Muscle of back (tissue), 11 donors: Measurements from ENCODE around the gene RAB44. TPM values are rescaled to one million over a fixed set of nuclear protein-coding genes. Genes with fewer than 3 reads are reported as not detected.

Experiments
- DNase-seq, 3 donors: peaks; one replicate each; pipeline versions ENCODE4 v3.0.0 to v3.0.0-alpha.2; 2013
- polyA plus RNA-seq, 10 donors: library from polyadenylated mRNA; unstranded; fragments of 120-200 nt; gene quantifications; one replicate each; pipeline ENCODE4 v1.2.1, GENCODE V29; 2013; ENCODE audit not compliant: insufficient read length in 10 of 10

Gene RAB44
- polyA plus RNA-seq, 10 donors: 0.08 to 0.19 (median 0.16) TPM; not detected in 1

DNA sequence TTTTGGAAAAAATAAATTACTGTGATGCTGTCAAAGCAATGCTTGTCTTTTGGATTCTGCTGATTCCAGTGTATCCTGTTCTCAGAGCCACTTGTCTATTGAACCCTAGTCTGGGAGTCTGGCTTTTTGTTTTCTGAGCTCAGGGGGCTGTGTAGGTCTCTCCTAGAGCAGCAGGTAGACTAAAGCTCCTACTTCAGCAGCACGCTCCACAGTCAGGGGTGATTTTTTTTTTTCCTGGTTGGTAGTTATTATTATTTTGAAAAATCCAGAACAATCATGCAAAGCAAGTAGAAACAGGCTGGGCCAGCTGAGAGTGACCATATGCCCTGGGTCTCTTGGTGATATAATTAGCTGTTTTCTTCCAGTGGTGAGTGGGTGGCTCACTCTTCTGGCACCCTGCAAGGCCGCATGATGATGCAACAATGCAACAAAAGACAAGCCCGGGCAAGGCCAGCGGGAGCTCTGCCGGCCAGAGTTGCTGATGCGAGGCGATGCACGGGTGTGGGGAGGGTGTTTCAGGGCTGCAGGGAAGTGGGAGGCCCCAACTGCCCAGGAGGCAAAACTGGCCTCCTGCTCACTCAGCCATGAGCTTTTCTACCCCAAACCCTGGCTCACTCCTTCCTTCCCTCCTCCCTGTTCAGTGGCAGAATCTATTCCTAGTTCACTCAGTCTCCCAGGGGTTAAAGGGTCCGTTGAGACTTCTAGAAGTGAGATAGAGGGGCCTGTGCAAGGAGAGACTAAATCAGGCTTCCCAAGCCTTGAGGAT is 30.6 kb upstream of the RAB44 start:
- DNase-seq: peak in 2 of 3 donors; percentile 41 to 49

DNA sequence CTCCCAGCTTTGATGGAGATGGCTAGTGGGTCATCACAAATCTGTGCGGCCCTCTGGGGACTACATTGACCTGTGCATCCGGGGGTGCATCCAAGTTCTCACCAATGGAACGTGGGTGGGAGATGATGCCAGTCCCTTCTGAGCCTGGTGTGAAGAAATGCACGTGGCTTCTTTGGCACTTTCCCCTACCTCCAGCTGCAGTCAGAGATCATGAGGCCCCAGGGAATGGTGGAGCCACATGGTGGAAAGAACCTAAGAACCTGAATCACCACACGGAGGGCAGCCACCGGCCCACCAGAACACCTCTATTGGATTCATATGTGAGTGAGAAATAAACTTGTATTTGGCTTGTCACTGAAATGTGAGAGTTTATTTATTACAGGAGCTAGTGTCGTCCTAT is 29.0 kb upstream of the RAB44 start:
- DNase-seq: no peak

DNA sequence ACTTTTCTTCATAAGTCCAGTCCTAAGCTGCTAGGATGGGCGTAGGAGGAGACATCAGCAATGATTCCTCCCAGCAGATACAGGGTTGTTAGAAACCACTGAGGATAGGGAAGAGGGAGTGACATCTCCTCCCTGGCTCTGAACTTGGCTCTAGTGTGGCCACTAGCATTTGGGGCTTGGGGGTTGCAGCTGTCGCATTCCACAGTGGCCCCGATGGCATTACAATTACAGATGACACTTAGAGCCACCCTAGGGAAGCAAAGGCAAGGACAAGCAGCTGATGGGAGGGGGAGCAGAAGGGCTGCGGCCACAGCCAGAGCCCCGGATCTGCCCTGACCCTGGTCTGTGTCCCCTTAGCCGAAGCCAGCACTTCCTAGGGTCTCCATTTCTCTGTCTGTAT is 28.6 kb upstream of the RAB44 start:
- no peak for DNase-seq

DNA sequence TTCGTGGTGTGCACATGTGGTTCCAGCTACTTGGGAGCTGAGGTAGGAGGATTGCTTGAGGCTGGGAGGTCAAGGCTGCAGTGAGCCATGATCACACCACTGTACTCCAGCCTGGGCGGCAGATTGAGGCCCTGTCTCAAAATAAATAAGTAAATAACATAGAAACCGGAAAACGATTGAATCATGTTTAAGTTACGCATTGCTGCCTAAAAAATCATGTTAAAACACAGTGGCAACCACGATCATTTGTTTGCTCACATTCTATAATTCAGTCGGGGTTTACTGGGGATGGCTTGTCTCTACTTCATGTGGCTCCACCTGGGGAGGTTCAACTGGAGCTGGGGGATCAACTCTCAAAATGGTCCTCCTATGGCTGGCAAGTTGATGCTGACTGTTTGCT is 27.4 kb upstream of the RAB44 start:
- DNase-seq: no peak

DNA sequence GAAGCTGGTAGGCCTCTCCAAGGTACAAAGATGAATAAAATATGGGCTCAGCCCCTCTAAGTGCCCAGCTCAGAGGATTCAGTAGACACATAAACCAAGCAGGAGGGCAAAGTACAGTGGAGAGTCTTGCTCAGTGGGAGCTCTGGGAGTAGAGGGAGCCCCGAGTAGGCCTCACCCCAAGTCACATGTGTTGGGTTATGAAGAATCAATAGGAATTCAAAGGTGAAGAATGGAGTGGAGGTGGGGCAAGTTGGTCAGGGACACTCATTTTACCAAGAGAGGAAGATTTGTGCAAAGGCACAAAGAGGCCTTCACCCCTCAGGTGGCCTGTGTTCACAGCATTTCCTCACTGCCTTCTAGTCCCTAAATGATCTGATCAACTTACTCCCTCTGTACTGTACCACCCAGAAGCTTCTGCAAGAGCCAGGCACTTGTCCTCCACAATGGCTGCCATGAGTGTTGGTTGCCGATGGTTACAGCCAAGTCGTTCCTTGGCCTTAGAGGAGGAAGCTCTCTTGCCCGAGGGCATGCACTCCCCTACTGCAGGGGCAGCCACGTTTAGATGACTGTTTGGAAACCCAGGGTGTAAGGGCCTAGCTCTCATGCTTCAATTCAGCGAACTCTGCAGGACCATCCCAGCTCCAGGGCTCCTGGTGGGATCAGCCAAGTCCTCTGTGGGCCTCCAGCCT is 25.8 kb upstream of the RAB44 start:
- DNase-seq: no peak

DNA sequence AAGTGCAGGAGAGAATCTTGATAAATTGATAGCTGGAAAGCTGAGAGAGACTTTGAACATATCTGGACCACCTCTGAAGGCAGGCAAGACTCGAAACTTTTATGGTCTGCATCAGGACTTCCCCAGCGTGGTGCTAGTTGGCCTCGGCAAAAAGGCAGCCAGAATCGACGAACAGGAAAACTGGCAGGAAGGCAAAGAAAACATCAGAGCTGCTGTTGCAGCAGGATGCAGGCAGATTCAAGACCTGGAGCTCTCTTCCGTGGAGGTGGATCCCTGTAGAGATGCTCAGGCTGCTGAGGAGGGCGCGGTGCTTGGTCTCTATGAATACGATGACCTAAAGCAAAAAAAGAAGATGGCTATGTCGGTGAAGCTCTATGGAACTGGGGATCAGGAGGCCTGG is 23.7 kb upstream of the RAB44 start:
- no peak for DNase-seq

DNA sequence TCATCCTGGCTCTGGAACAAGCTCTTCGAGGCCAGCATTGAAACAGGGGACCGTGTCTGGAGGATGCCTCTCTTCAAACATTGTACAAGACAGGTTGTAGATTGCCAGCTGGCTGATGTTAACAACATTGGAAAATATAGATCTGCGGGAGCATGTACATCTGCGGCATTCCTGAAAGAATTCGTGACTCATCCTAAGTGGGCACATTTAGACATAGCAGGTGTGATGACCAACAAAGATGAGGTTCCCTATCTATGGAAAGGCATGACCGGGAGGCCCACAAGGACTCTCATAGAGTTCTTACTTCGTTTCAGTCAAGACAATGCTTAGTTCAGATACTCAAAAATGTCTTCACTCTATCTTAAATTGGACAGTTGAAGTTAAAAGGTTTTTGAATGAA is 22.7 kb upstream of the RAB44 start:
- DNase-seq: no peak

DNA sequence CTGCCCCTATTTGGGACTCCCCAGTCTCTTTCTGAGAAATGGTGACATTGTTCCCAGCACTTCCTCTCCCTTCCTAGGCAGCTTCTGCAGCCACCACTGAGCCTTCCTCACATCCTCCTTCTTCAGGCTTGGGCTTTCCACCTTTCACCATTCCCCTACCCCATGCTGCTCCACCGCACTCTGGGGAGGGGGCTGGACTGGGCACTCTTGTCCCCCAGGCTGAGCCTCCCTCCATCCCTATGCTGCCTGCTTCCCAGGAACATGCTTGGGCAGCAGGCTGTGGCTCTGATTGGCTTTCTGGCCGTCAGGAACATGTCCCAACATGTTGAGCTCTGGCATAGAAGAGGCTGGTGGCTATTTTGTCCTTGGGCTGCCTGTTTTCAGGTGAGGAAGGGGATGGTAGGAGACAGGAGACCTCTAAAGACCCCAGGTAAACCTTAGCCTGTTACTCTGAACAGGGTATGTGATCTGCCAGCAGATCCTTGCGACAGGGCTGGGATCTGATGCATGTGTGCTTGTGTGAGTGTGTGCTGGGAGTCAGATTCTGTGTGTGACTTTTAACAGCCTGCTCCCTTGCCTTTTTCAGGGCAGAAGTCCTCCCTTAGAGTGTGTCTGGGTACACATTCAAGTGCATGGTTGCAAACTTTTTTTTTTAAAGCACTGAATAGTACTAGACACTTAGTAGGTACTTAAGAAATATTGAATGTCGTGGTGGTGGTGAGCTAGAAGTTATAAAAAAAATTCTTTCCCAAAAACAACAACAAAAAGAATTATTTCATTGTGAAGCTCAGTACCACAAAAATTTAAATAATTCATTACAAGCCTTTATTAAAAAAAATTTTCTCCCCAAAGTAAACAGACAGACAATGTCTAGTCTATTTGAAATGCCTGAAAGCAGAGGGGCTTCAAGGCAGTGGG is 21.2 kb upstream of the RAB44 start:
- no peak for DNase-seq

DNA sequence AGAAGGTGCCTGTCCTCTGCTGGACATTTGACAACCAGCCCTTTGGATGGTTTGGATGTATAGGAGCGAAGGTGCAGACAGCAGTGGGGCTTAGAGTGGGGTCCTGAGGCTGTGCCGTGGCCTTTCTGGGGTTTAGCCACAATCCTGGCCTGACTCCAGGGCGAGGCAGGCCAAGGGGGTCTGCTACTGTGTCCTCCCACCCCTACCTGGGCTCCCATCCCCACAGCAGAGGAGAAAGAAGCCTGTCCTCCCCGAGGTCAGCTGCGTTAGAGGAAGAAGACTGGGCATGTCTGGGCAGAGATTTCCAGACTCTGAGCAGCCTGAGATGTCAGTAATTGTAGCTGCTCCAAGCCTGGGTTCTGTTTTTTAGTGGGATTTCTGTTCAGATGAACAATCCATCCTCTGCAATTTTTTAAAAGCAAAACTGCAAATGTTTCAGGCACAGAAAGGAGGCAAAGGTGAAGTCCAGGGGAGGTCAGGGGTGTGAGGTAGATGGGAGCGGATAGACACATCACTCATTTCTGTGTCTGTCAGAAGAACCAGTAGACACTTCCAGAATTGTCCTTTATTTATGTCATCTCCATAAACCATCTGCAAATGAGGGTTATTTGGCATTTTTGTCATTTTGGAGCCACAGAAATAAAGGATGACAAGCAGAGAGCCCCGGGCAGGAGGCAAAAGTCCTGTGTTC is 20.4 kb upstream of the RAB44 start:
- DNase-seq: no peak

DNA sequence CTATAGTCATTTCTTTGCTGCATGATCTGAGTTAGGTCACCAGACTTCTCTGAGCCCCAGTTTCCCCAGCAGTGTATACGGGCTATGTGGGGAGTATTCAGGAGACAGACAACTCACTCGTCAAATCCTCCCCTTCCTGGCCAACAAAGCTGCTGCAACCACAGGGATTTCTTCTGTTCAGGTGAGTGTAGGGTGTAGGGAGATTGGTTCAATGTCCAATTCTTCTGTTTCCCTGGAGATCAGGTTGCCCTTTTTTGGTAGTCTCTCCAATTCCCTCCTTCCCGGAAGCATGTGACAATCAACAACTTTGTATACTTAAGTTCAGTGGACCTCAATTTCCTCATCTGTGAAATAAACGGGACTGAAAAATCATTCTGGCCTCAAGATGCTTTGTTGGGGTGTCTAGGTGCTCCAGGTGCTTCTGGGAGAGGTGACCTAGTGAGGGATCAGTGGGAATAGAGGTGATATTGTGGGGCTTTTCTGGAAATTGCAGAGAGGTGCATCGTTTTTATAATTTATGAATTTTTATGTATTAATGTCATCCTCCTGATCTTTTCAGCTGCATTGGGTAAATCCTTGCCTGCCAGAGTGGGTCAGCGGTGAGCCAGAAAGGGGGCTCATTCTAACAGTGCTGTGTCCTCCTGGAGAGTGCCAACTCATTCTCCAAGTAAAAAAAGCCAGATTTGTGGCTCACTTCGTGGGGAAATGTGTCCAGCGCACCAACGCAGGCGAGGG is 19.7 kb upstream of the RAB44 start:
- DNase-seq: no peak

DNA sequence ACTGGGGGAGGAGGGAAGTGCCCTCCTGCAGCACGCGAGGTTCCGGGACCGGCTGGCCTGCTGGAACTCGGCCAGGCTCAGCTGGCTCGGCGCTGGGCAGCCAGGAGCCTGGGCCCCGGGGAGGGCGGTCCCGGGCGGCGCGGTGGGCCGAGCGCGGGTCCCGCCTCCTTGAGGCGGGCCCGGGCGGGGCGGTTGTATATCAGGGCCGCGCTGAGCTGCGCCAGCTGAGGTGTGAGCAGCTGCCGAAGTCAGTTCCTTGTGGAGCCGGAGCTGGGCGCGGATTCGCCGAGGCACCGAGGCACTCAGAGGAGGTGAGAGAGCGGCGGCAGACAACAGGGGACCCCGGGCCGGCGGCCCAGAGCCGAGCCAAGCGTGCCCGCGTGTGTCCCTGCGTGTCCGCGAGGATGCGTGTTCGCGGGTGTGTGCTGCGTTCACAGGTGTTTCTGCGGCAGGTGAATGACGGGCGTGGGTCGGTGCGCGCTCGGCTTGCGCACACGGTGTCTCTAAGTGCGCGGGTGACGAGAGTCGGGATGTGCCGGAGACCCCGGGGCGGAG is 19.1 kb upstream of the RAB44 start, which contains the start of gene CDKN1A:
CDKN1A (plus strand) TSS at position 227 of the 555 bp plus-strand sequence. CDS start 5,388 bp downstream, outside the sequence.
- DNase-seq: peak; percentile 88 to 92 (median 88)

DNA sequence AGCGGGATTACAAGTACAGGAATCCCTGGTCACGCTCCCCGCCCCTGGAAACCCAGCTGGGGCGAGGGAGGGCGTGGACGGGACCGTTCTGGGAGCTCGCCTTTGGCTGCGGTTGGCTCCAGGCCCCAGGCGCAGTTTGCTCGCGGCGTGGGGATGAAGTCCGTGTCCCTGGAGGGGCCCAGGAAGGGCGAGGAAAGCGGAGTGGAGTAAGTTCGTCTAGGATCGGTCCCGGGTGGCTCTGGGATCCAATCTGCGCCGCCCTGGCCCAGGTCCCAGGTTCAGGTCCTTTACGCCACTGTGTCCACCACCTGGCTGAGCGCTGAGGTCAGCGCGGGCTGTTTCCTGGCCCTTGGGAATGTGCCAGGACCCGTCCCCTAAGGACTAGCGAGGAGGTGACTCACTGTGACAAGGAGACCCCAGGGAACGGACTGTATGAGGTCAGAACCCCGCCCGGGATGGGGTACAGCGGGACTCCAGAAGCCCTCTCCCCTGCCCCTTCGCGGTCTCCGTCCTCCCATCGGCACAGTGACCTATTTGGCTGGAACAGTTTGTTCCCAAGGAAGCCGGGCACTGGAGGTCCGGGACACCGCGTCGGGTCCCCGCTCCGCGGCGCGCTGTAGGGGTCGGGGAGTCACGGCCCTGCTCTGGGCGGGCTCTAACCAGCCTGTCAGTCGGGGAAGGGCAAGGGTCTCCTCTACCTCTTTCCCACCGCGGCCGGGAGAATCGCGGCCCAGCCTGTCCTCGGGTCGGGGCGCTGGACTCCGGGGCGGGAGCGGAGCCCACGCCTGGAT is 18.4 kb upstream of the RAB44 start:
- DNase-seq: peak; percentile 46 to 86 (median 67)

DNA sequence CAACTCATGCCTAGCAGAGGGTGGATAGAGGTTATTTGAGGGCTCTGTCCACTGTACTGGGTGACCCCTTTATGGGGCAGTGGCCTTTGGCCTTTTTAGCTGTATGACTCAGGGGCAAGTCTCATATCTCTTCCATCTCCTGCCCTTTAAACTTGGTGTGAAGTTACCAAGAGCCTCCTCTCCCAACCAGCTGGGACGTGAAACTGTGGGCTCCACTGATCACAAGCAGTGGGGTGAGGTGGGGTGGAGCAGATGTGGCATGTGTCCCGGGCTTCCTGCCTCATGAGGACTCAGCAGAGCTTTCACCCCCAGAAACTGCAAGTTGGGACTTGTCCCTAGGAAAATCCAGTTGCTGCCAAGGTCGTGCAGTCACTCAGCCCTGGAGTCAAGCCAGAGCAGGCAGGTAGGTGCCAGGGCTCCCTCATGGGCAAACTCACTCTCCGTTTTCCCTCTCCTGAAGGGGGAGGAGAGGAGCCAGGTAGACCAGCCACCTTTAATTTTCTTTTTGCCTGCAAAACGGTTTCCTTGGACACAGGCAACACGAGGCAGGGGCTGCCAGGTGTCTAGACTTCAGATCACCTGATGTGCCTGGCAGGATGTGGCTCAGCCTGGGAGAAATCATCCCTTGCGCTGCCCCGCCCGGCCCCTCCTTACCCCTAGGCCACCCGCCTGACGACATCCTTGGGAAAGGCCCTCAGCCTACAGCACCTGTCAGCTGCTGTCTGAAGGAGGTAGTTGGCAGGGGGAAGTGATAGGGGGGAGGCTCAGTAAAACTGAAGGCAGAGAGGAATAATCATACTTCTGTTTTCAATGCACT is 15.1 kb upstream of the RAB44 start:
- peak in 1 of 3 donors; percentile 35 for DNase-seq

DNA sequence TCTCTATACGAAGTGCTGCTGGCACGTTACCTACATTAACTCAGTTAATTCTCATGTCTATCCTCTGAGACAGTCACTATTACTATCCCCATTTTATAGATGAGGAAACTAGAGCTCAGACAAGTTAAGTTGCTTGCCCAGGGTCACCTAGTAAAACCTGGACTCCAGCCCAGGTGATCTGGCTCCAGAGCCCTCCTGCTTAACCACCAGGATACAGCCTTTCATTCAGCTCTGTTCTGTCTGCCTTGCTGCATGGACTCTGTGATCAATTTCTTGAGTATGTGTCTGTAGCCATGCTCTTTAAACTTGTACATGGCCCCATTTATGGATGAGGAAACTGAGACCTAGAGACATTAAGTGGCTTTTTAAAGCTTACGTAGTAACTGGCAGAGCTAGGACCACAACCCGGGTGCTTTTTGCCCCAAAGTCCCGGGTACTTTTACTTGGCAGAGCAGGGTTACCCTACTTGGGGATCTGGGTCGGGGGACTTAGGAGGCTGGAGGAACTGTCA is 14.4 kb upstream of the RAB44 start:
- no peak for DNase-seq

DNA sequence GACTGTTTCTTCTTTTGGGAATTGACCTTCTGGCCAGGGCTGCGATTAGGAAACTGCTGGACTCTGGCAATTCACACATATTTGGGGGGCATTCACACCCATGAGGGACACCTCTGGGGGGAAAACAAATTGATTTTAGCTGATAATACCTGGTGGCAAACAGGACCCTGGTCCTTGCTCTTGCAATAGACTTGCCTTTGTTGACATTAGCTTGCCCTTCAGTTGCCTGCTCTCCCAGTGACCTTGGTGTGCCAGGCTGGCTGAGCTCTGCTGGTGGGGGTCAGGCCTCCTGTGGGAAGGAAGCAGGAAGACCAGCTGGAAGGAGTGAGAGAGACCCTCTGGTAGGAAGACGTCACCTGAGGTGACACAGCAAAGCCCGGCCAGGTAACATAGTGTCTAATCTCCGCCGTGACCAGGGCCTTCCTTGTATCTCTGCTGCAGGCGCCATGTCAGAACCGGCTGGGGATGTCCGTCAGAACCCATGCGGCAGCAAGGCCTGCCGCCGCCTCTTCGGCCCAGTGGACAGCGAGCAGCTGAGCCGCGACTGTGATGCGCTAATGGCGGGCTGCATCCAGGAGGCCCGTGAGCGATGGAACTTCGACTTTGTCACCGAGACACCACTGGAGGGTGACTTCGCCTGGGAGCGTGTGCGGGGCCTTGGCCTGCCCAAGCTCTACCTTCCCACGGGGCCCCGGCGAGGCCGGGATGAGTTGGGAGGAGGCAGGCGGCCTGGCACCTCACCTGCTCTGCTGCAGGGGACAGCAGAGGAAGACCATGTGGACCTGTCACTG is 13.8 kb upstream of the RAB44 start:
- DNase-seq: no peak

DNA sequence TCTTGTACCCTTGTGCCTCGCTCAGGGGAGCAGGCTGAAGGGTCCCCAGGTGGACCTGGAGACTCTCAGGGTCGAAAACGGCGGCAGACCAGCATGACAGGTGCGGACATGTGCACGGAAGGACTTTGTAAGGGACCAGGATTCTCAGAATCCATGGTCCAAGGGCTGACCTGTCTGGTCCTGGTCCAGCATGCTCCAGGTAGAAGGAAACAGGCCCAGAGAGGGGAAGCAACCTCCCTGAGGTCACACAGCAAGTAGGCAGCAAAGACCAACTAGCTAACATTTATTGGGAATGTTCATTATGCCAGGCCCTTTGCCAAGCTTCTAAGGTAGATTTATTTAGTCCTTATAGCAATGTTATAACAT is 13.2 kb upstream of the RAB44 start:
- no peak for DNase-seq

DNA sequence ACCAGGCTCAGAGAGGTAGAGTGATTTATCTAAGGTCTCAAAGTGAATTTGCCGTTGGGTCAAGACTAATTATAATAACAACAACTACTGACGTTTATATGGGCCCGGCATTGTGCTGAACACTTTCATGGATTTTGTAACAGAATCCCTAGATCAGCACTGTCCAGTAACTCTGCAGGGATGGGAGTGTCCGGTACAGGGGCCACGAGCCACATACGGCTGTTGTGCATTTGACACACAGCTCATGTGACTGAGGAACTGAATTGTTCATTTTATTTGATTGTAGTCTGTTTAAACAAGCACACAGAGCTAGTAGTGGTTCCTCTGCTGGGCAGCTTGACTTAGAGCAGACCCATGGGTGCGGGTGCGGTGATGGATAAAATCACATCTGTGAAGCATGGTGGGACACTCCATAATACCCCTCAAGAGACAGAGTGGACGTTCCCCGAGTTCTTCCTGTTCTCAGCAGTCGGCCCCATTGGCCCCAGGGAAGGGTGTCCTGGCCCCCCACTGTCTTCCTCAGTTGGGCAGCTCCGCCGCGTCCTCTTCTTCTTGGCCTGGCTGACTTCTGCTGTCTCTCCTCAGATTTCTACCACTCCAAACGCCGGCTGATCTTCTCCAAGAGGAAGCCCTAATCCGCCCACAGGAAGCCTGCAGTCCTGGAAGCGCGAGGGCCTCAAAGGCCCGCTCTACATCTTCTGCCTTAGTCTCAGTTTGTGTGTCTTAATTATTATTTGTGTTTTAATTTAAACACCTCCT is 12.3 kb upstream of the RAB44 start:
- DNase-seq: no peak
